ENCODE measurements around the gene IFIH1. TPM values are rescaled to one million over a fixed set of nuclear protein-coding genes. Genes with fewer than 3 reads are reported as not detected.

The IFIH1 gene
- total RNA-seq, 1 donor from 2014 or later = 6.6 TPM

DNA sequence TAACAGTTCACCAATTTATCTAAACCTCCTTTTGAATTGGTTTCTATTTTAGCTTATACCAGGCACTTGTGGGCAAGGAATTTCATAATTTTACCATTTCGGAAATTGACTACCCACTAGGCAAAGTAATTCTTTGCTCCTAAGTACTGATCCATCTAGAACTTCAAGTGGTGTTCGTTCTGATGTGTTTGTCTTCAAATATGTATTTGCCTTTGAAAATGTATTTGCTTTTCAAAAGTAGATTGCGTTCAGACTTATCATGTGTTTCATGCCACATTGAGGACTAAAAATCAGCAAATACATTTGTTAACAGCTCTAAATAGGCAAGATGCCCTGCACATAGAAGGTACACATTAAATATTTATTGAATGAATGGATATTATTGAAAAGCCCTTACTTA, 26.7 kb downstream of the IFIH1 start:
- Mint-ChIP-seq H3K4me3 (ENCODE audit: low read depth) (no peak overlapping the region), H3K4me1 (ENCODE audit: low read depth) (no peaks in the 10 kb centered on the region), H3K36me3 (ENCODE audit: insufficient read depth) (no peaks in the 10 kb centered on the region), H3K27ac (no peak overlapping the region), H3K9me3 (ENCODE audit: low read depth) (no peaks in the 10 kb centered on the region), H3K27me3 (peaks cover 3% of the 10 kb centered on the region)
- no peak for TF ChIP-seq CTCF (IDR thresholded peaks at IDR 0.05; ENCODE audit: unreplicated experiment)
- no peak for DNase-seq (ENCODE audit: low spot score, unreplicated experiment)

- Mint-ChIP-seq H3K27me3 (no peaks in the 10 kb centered on the region), H3K36me3 (ENCODE audit: insufficient read depth) (no peaks in the 10 kb centered on the region), H3K9me3 (ENCODE audit: low read depth) (no peaks in the 10 kb centered on the region), H3K4me3 (ENCODE audit: low read depth) (no peak overlapping the region), H3K4me1 (ENCODE audit: low read depth) (no peaks in the 10 kb centered on the region), H3K27ac (no peak overlapping the region)
- TF ChIP-seq CTCF (IDR thresholded peaks at IDR 0.05; ENCODE audit: unreplicated experiment) = no peak
- DNase-seq (ENCODE audit: low spot score, unreplicated experiment) = no peak
Measured at GRCh38 chr2:162282765-162283425, 35.6 kb downstream of the IFIH1 start.

GRCh38 chr2:162280654-162281053, 37.8 kb downstream of the IFIH1 start:
- Mint-ChIP-seq H3K27me3 (no peaks in the 10 kb centered on the region), H3K9me3 (ENCODE audit: low read depth) (no peaks in the 10 kb centered on the region), H3K4me1 (ENCODE audit: low read depth) (no peaks in the 10 kb centered on the region), H3K36me3 (ENCODE audit: insufficient read depth) (peaks cover 1% of the 10 kb centered on the region), H3K27ac (no peak overlapping the region), H3K4me3 (ENCODE audit: low read depth) (no peak overlapping the region)
- no peak for DNase-seq (ENCODE audit: low spot score, unreplicated experiment)
- TF ChIP-seq CTCF (IDR thresholded peaks at IDR 0.05; ENCODE audit: unreplicated experiment) = no peak

GRCh38 chr2:162277381-162277780, 41.1 kb downstream of the IFIH1 start:
- Mint-ChIP-seq H3K27ac (no peak overlapping the region), H3K9me3 (ENCODE audit: low read depth) (no peaks in the 10 kb centered on the region), H3K4me3 (ENCODE audit: low read depth) (no peak overlapping the region), H3K27me3 (no peaks in the 10 kb centered on the region), H3K36me3 (ENCODE audit: insufficient read depth) (peaks cover 1% of the 10 kb centered on the region), H3K4me1 (ENCODE audit: low read depth) (no peaks in the 10 kb centered on the region)
- DNase-seq (ENCODE audit: low spot score, unreplicated experiment) = no peak
- no peak for TF ChIP-seq CTCF (IDR thresholded peaks at IDR 0.05; ENCODE audit: unreplicated experiment)

DNA sequence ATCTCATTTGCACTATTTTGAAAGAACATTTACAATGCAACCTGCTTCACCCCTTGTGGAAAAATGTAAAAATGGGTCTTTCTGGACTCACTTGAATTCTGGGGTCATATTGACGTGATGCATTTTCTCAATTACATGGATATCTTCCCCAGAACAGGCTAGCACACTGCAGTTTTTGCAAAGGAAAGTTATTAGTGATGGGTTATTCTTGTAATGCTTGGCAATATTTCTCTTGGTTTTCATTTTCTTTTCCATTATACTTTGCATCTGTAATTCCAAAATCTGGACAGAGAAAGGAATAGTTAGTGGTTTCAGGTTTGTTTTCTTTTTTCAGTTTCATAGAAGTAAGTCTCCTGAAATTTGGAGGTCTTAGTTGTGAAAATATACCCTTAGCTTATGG, 50.5 kb downstream of the IFIH1 start:
- no peak for TF ChIP-seq CTCF (IDR thresholded peaks at IDR 0.05; ENCODE audit: unreplicated experiment)
- Mint-ChIP-seq H3K36me3 (ENCODE audit: insufficient read depth) (no peaks in the 10 kb centered on the region), H3K4me3 (ENCODE audit: low read depth) (no peak overlapping the region), H3K27ac (no peak overlapping the region), H3K27me3 (peaks cover 3% of the 10 kb centered on the region), H3K4me1 (ENCODE audit: low read depth) (no peaks in the 10 kb centered on the region), H3K9me3 (ENCODE audit: low read depth) (no peaks in the 10 kb centered on the region)
- DNase-seq (ENCODE audit: low spot score, unreplicated experiment) = no peak
